CD4-positive, alpha-beta T cell (primary cell): Measurements from ENCODE around the gene MCM9. TPM values are rescaled to one million over a fixed set of nuclear protein-coding genes. Genes with fewer than 3 reads are reported as not detected.

Experiments used
- ATAC-seq: fragments of 200-7000 bp; cut with Tn5 transposase; one replicate; pipeline ENCODE4 v1.10.0; 2022; ENCODE audit warnings: mild to moderate bottlenecking; ENCODE audit not compliant: poor library complexity
- CTCF ChIA-PET: fragments of 350-600 bp; sonication (Branson Sonifier 250); formaldehyde crosslinking; loops from one replicate; lab custom pipeline; 2021; ENCODE audit warnings: antibody characterized with exemption, inconsistent platforms; lab: Charles Lee
- POLR2A ChIA-PET: fragments of 350-600 bp; sonication (Branson Sonifier 250); formaldehyde crosslinking; loops from one replicate; lab custom pipeline; 2021; ENCODE audit warnings: antibody characterized with exemption, inconsistent platforms; lab: Charles Lee
- DNase-seq, 14 experiments: peaks; one replicate each; pipeline ENCODE4 v3.0.0-alpha.2; 2013 to 2020; ENCODE audit warnings: mixed read lengths in 2 of 14
- H3K27ac ChIP-seq, 2 donors: one replicate each; pipeline versions ENCODE4 v1.5.1 to v1.7.0; 2013; ENCODE audit warnings: low read length in 2 of 2, low read depth in 1 of 2, mild to moderate bottlenecking in 1 of 2
- H3K27me3 ChIP-seq, 2 experiments: 1 replicate in 1 of 2; 2 replicates in 1 of 2; pipeline versions ENCODE4 v1.6.1 to v1.7.0; 2013; ENCODE audit warnings: low read length in 2 of 2, control low read depth in 1 of 2, mild to moderate bottlenecking in 1 of 2, moderate library complexity in 1 of 2; ENCODE audit not compliant: insufficient read depth in 2 of 2, control insufficient read depth in 1 of 2
- H3K36me3 ChIP-seq: one replicate; pipeline ENCODE4 v1.6.1; 2013; ENCODE audit warnings: low read length, control low read depth; ENCODE audit not compliant: insufficient read depth
- H3K4me1 ChIP-seq: one replicate; pipeline ENCODE4 v1.6.1; 2013; ENCODE audit warnings: low read length, control low read depth; ENCODE audit not compliant: insufficient read depth
- H3K4me3 ChIP-seq: one replicate; pipeline ENCODE4 v1.5.1; 2013; ENCODE audit warnings: mild to moderate bottlenecking, low read length, moderate library complexity
- H3K9me3 ChIP-seq, 2 experiments: 1 replicate in 1 of 2; 2 replicates in 1 of 2; pipeline versions ENCODE4 v1.6.1 to v1.7.0; 2013; ENCODE audit warnings: low read length in 2 of 2, mild to moderate bottlenecking in 2 of 2, control low read depth in 1 of 2, moderate library complexity in 1 of 2; ENCODE audit not compliant: control insufficient read depth in 1 of 2, insufficient read depth in 1 of 2
- H3K27ac Mint-ChIP-seq: one replicate; pipeline ENCODE4 v1.8.0; 2020; ENCODE audit warnings: mixed read lengths
- H3K27me3 Mint-ChIP-seq: one replicate; pipeline ENCODE4 v1.8.0; 2021; ENCODE audit warnings: mixed read lengths
- H3K36me3 Mint-ChIP-seq: one replicate; pipeline ENCODE4 v1.8.0; 2021; ENCODE audit warnings: low read depth, mixed read lengths
- H3K4me1 Mint-ChIP-seq: one replicate; pipeline ENCODE4 v1.8.0; 2021; ENCODE audit warnings: low read depth, mixed read lengths
- H3K4me3 Mint-ChIP-seq: one replicate; pipeline ENCODE4 v1.8.0; 2020; ENCODE audit warnings: mild to moderate bottlenecking, mixed read lengths
- H3K9me3 Mint-ChIP-seq: one replicate; pipeline ENCODE4 v1.8.0; 2020; ENCODE audit warnings: mixed read lengths
- intact Hi-C, 2 experiments: fragments of 100-400 bp; cut with DNase I in 1 of 2; cut with micrococcal nuclease in 1 of 2; formaldehyde crosslinking; loops; one replicate each; pipeline versions ENCODE4 v1.15.1 to v1.9.0; 2023 to 2025; cut with DNase I, micrococcal nuclease
- total RNA-seq, 174 experiments: library from RNA in 2 of 174; stranded (reverse) in 2 of 174; gene quantifications; one replicate each; pipeline ENCODE4 v1.2.3 and lab custom pipeline; 2021 to 2026
- TF ChIP-seq, protein P1 (sequence below): fragments of 200-600 bp; IDR thresholded peaks from one replicate; pipeline ENCODE4 v1.8.0; 2022; ENCODE audit warnings: antibody characterized with exemption, mild to moderate bottlenecking

Gene MCM9
- total RNA-seq, 2 experiments from 2014 or later: 25.5 TPM

DNA sequence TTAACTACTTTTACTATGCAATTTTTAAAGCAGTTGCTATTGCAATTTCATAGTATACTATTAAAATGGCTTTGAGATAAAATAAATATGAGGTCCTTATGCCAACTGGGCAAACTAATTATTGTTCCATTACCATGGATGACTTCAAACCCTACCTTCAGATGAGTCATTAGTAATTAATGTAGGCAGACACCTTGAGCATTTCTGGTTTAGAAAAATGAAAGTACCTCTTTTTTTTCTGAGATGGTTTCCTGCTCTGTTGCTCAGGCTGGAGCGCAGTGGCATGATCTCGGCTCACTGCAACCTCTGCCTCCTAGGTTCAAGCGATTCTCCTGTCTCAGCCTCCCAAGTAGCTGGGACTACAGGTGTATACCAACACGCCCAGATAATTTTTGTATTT is 29.1 kb downstream of the MCM9 start:
- intact Hi-C loops: no loop called here
- ATAC-seq: peak; percentile 51
- Histone ChIP-seq H3K27ac (no peak overlapping the region), H3K36me3 (peaks cover 90% of the 10 kb centered on the region), H3K27me3 (no peaks in the 10 kb centered on the region), H3K4me3 (no peak overlapping the region), H3K4me1 (peaks cover 6% of the 10 kb centered on the region), H3K9me3 (no peaks in the 10 kb centered on the region)
- peaks cover 95% of the 10 kb centered on the region for H3K36me3 Mint-ChIP-seq
- peak overlapping the region; percentile 61 for H3K27ac Mint-ChIP-seq
- ChIA-PET POLR2A (interaction anchor here (1.5 kb wide), 1 partner anchor 10 kb away, joined by 6 read pairs; no protein-coding TSS in a partner anchor), CTCF (interaction anchor here (1.5 kb wide), 1 partner anchor 8 kb away, joined by 4 read pairs; no protein-coding TSS in a partner anchor)
- peaks cover 64% of the 10 kb centered on the region for H3K4me1 Mint-ChIP-seq
- TF ChIP-seq, protein P1, sequence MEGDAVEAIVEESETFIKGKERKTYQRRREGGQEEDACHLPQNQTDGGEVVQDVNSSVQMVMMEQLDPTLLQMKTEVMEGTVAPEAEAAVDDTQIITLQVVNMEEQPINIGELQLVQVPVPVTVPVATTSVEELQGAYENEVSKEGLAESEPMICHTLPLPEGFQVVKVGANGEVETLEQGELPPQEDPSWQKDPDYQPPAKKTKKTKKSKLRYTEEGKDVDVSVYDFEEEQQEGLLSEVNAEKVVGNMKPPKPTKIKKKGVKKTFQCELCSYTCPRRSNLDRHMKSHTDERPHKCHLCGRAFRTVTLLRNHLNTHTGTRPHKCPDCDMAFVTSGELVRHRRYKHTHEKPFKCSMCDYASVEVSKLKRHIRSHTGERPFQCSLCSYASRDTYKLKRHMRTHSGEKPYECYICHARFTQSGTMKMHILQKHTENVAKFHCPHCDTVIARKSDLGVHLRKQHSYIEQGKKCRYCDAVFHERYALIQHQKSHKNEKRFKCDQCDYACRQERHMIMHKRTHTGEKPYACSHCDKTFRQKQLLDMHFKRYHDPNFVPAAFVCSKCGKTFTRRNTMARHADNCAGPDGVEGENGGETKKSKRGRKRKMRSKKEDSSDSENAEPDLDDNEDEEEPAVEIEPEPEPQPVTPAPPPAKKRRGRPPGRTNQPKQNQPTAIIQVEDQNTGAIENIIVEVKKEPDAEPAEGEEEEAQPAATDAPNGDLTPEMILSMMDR: no peak
- peak in 2 of 14 experiments; percentile 29 to 46 for DNase-seq
- no peak overlapping the region for H3K4me3 Mint-ChIP-seq
- no peaks in the 10 kb centered on the region for H3K9me3 Mint-ChIP-seq
- no peaks in the 10 kb centered on the region for H3K27me3 Mint-ChIP-seq

DNA sequence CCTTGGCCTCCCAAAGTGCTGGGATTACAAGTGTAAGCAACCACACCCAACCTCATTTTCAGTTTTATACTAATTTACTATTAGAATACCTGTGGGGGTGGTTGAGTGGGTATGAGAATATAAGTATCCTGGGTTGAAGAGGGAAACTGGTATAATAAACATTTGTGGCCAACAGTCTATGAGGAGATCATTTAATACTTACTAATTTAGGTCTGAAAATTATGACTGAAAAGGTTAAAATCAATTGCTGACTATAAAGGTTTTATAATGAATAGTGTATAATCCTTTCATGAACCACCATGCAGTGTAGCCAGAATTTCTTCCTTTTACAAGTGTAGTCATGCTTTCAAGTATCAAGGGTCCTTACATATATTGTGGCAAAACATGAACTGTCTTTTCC is 29.9 kb downstream of the MCM9 start:
- POLR2A ChIA-PET: interaction anchor here (1.5 kb wide), 1 partner anchor 9 kb away, joined by 6 read pairs; no protein-coding TSS in a partner anchor
- no peak overlapping the region for H3K4me3 ChIP-seq
- H3K36me3 Mint-ChIP-seq: peaks cover 94% of the 10 kb centered on the region

DNA sequence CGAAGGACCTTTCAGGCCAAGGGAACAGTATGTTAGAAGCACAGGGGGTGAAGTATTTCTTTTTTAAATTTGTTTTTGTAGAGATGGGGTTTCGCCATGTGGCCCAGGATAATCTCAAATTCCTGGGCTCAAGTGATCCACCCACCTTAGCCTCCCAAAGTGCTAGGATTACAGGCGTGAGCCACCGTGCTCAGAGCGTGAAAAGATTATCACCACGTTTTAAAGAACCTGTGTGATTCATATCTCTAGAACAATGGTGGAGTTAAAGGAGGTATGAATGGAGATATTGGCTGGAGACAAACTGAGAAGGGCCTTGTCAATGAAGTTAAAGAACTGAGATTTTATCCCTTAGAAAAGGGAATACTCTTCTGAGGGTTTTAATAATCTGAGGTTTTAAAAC is 31.3 kb downstream of the MCM9 start:
- intact Hi-C loops: no loop called here
- TF ChIP-seq, protein P1: no peak
- POLR2A ChIA-PET: interaction anchor here (1.6 kb wide), 1 partner anchor 10 kb away, joined by 9 read pairs; the partner anchor contains the start of gene ASF1A
- peaks cover 89% of the 10 kb centered on the region for H3K36me3 ChIP-seq
- H3K36me3 Mint-ChIP-seq: peaks cover 95% of the 10 kb centered on the region
- no peak for ATAC-seq
- CTCF ChIA-PET: no interaction called here
- no peaks in the 10 kb centered on the region for H3K9me3 ChIP-seq
- H3K4me3 Mint-ChIP-seq: no peak overlapping the region
- H3K27me3 Mint-ChIP-seq: no peaks in the 10 kb centered on the region
- no peak for DNase-seq
- H3K27ac Mint-ChIP-seq: peak overlapping the region; percentile 16
- H3K4me1 Mint-ChIP-seq: peaks cover 85% of the 10 kb centered on the region
- peaks cover 25% of the 10 kb centered on the region for H3K4me1 ChIP-seq
- no peak overlapping the region for H3K27ac ChIP-seq
- H3K4me3 ChIP-seq: no peak overlapping the region
- no peaks in the 10 kb centered on the region for H3K27me3 ChIP-seq
- no peaks in the 10 kb centered on the region for H3K9me3 Mint-ChIP-seq

More for the DNA sequence above, 29.9 kb downstream of the MCM9 start:
- TF ChIP-seq, protein P1: no peak
- intact Hi-C loops: no loop called here
- H3K27me3 Mint-ChIP-seq: no peaks in the 10 kb centered on the region
- no peak for DNase-seq
- H3K27me3 ChIP-seq: no peaks in the 10 kb centered on the region
- H3K27ac ChIP-seq: no peak overlapping the region
- H3K4me1 Mint-ChIP-seq: peaks cover 71% of the 10 kb centered on the region
- H3K36me3 ChIP-seq: peaks cover 87% of the 10 kb centered on the region
- H3K4me1 ChIP-seq: peaks cover 11% of the 10 kb centered on the region
- peak overlapping the region; percentile 61 for H3K27ac Mint-ChIP-seq
- H3K4me3 Mint-ChIP-seq: no peak overlapping the region
- ATAC-seq: no peak
- H3K9me3 ChIP-seq: no peaks in the 10 kb centered on the region
- H3K9me3 Mint-ChIP-seq: no peaks in the 10 kb centered on the region
- CTCF ChIA-PET: no interaction called here
